Ovary (tissue), 9 donors: ENCODE results near the gene MAT2A. TPM values are rescaled to one million over a fixed set of nuclear protein-coding genes. Genes with fewer than 3 reads are reported as not detected.
A peak's percentile ranks its signal among the peaks of the same experiment; 100 is the strongest.
"Not testable (repeated sequence)": the region's sequence is repeated elsewhere in the genome, so short reads cannot be mapped to it uniquely, and the experiment has no call there.

Experiments
- DNase-seq, 5 donors: peaks; one replicate each; pipeline ENCODE4 v3.0.0-alpha.2; 2019 to 2020
- H3K27ac ChIP-seq, 2 donors: fragments of 200-600 bp; one replicate each; pipeline versions ENCODE4 v1.5.1 to v1.8.0; 2019 to 2022
- H3K27me3 ChIP-seq: fragments of 200-600 bp; one replicate; pipeline ENCODE4 v1.8.0; 2022
- H3K36me3 ChIP-seq: fragments of 200-600 bp; sonication (generic); one replicate; pipeline ENCODE4 v1.5.1; 2019
- H3K4me1 ChIP-seq: one replicate; pipeline ENCODE4 v1.8.1; 2013; ENCODE audit warnings: mild to moderate bottlenecking, moderate library complexity; ENCODE audit not compliant: insufficient read depth
- H3K4me3 ChIP-seq: fragments of 200-600 bp; sonication (generic); one replicate; pipeline ENCODE4 v1.5.1; 2017
- H3K9me3 ChIP-seq, 2 donors: fragments of 200-600 bp in 1 of 2; sonication (generic) in 1 of 2; one replicate each; pipeline versions ENCODE4 v1.5.1 to v1.8.1; 2013 to 2019; ENCODE audit warnings: mild to moderate bottlenecking in 1 of 2, moderate library complexity in 1 of 2
- EP300 ChIP-seq: sonication (generic); formaldehyde crosslinking; IDR thresholded peaks from one replicate; pipeline ENCODE4 v1.6.1; 2017; ENCODE audit warnings: antibody characterized with exemption
- POLR2A ChIP-seq: fragments of 450-650 bp; IDR thresholded peaks from one replicate; pipeline ENCODE4 v1.6.1; 2017; ENCODE audit warnings: antibody characterized with exemption, mild to moderate bottlenecking, moderate library complexity
- WGBS, 3 donors: extraction: QIAGEN DNeasy Blood & Tissue Kit in 1 of 3; methylation state at CpG; one replicate each; pipeline versions ENCODE4 v1.1.5 to v1.1.7; 2013 to 2017; 5-methylcytosine and 5-hydroxymethylcytosine counted together
- intact Hi-C, 4 donors: fragments of 100-400 bp; cut with DNase I; formaldehyde crosslinking; loops; one replicate each; pipeline versions ENCODE4 v1.11.0 to v1.15.1; 2022 to 2023
- polyA plus RNA-seq, 2 donors: library from polyadenylated mRNA; stranded (reverse); fragments of 200-250 nt in 1 of 2; fragments of 350-450 nt in 1 of 2; fragmentation: Illumina TruSeq in 1 of 2; extraction: RNeasy Lipid Tissue Mini Kit (QIAGEN cat#74804) in 1 of 2; gene quantifications; one replicate each; pipeline ENCODE4 v1.2.3, GENCODE V29; 2013 to 2014
- total RNA-seq, 7 donors: library from RNA; depleted of rRNA in 2 of 7; stranded (reverse); fragments of >200 nt in 2 of 7; fragmentation: NEBNext Ultra II Directional in 3 of 7; extraction: Animal tissue kit (Norgen Biotek cat#: 25700) in 3 of 7; gene quantifications; one replicate each; pipeline versions ENCODE4 v1.1.0 to v1.2.4, GENCODE V29; 2016 to 2023
- TF ChIP-seq, protein P1 (sequence below), 3 donors: fragments of 450-650 bp in 2 of 3; fragments of 200-600 bp in 1 of 3; IDR thresholded peaks; one replicate each; pipeline versions ENCODE4 v1.5.1 to v1.8.0; 2016 to 2022; ENCODE audit warnings: antibody characterized with exemption in 3 of 3, mild to moderate bottlenecking in 1 of 3
- donor health status: DM: no; HTN: no; CAD: no; lungs with moderate emphysema.
- donor health status: DM: no; HTN: no; CAD: no.
- donor health status: Bipolar disorder and iron deficiency.
- donor health status: DM: yes; HTN: yes; CAD: no.
- donor health status: DM: no; HTN: no; CAD: no.
- donor health status: DM: yes; HTN: yes; CAD: no.

Gene MAT2A
- total and polyA plus RNA-seq, 9 donors, result 70.8 to 766 (median 224) TPM

DNA sequence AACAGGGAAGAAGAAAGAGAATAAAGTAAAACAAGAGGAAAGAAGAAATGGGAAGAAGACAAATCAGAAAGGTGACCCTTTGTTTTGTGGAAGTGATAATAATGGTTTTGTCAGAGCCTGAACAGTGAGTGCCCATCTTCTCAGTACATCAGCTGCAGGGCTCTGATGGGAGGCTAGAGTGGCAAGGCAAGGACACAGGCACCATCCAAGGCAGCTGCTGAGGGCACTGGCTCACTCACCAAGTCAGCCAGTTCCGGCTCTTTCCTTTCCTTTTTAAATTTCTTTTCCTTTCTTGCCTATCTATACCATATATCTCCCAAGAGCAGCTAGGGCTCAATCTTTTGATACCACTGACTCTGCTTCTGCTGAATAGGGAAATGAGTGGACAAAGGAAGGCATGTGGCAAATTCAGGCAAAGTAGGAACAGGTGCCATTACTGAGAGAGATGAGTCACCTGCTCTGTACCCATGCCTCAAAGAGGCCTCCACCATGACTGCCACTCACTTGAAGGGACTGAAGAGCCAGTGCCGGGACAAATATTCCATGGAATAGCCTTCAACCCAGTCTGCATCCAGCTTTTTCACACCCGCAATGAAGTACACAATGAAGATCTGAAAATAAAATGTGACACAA lies 16.1 kb downstream of the MAT2A start:
- Histone ChIP-seq H3K27me3 (no peaks in the 10 kb centered on the region), H3K4me1 (peaks cover 4% of the 10 kb centered on the region), H3K4me3 (no peak overlapping the region), H3K9me3 (no peaks in the 10 kb centered on the region), H3K27ac (no peak overlapping the region), H3K36me3 (no peaks in the 10 kb centered on the region)
- intact Hi-C loops, result loop anchor here in 2 of 4 donors (5.0 to 10.0 kb wide), 2 partner anchors 133 to 420 kb away; partner anchors contain the start of gene TCF7L1 (in 1 of the 2)
- TF ChIP-seq EP300 (no peak), POLR2A (no peak)
- TF ChIP-seq, protein P1, sequence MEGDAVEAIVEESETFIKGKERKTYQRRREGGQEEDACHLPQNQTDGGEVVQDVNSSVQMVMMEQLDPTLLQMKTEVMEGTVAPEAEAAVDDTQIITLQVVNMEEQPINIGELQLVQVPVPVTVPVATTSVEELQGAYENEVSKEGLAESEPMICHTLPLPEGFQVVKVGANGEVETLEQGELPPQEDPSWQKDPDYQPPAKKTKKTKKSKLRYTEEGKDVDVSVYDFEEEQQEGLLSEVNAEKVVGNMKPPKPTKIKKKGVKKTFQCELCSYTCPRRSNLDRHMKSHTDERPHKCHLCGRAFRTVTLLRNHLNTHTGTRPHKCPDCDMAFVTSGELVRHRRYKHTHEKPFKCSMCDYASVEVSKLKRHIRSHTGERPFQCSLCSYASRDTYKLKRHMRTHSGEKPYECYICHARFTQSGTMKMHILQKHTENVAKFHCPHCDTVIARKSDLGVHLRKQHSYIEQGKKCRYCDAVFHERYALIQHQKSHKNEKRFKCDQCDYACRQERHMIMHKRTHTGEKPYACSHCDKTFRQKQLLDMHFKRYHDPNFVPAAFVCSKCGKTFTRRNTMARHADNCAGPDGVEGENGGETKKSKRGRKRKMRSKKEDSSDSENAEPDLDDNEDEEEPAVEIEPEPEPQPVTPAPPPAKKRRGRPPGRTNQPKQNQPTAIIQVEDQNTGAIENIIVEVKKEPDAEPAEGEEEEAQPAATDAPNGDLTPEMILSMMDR (IDR thresholded peaks at IDR 0.05), result no peak
- WGBS, 3 donors, result 82 to 89% (median 86%) methylated on average over 3 of the region's 3 CpGs
- no peak for DNase-seq

DNA sequence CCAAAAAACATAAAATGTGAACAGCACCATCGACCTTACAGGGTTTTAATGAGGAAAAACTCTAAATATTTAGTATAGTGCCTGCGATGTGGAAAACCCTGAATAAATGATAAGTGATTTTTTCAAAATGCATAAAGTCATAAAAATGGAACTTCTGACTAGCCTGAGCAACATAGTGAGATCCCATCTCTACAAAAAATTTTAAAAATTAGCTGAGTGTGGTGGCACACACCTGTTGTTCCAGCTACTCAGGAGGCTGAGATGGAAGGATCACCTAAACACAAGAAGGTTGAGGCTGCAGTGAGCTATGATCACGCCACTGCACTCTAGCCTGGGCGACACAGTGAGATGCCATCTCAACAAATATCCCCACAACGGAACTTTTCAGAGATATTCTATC lies 18.2 kb downstream of the MAT2A start:
- no peak for TF ChIP-seq EP300
- no peak for TF ChIP-seq POLR2A
- TF ChIP-seq, protein P1 (IDR thresholded peaks at IDR 0.05), result no peak
- WGBS, 3 donors, result 88 to 92% (median 92%) methylated on average over 5 of the region's 5 CpGs
- Histone ChIP-seq H3K9me3 (no peaks in the 10 kb centered on the region), H3K4me1 (peaks cover 6% of the 10 kb centered on the region), H3K27me3 (no peaks in the 10 kb centered on the region), H3K27ac (no peak overlapping the region), H3K4me3 (no peak overlapping the region), H3K36me3 (no peaks in the 10 kb centered on the region)
- intact Hi-C loops, result loop anchor here in 1 of 4 donors (10.0 kb wide), 1 partner anchor 422 kb away; the partner anchor contains the start of gene TCF7L1
- no peak for DNase-seq

DNA sequence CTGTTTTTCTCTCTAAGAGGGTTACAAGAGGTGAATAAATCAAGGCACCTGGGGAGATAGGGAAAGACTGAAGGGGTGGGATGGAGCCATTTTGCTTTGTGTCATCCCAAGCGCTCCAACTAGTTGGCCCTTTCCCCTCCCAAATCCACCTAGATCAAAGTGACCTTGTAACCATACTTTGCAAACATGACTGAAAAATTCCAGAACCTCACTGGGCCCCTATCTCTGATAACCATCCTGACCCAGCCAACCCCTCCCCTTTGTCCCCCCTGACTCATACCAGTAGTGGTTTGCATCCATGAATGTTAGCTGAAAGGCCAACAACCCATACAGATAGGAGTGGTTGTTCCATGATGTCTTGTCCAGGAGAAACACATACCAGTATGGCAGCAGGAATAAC lies 19.2 kb downstream of the MAT2A start:
- peaks cover 6% of the 10 kb centered on the region for H3K4me1 ChIP-seq
- intact Hi-C loops, result loop anchor here in 1 of 4 donors (10.0 kb wide), 1 partner anchor 423 kb away; the partner anchor contains the start of gene TCF7L1
- TF ChIP-seq POLR2A (no peak), EP300 (no peak)
- TF ChIP-seq, protein P1 (IDR thresholded peaks at IDR 0.05), result no peak
- H3K36me3 ChIP-seq, result no peaks in the 10 kb centered on the region
- H3K4me3 ChIP-seq, result no peak overlapping the region
- H3K27me3 ChIP-seq, result no peaks in the 10 kb centered on the region
- no peaks in the 10 kb centered on the region for H3K9me3 ChIP-seq
- no peak for DNase-seq
- 92 to 98% (median 93%) methylated on average over 1 of the region's 1 CpG for WGBS, 3 donors
- no peak overlapping the region for H3K27ac ChIP-seq

DNA sequence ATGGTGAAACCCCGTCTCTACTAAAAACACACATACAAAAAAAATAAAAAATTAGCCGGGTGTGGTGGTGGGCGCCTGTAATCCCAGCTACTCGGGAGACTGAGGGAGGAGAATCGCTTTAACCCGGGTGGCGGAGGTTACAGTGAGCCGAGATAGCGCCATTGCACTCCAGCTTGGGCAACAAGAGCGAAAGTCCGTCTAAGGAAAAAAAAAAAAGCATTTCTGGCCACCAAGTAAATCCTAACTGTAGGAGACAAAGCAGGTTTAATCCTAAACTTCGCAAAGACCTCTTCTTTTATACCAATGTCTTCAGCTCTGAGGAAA lies 21.4 kb downstream of the MAT2A start:
- DNase-seq, intact Hi-C loops, H3K9me3 ChIP-seq, H3K4me1 ChIP-seq, H3K36me3 ChIP-seq, H3K27me3 ChIP-seq: not testable (repeated sequence)
- 75 to 81% (median 78%) methylated on average over 12 of the region's 12 CpGs for WGBS, 3 donors
- Histone ChIP-seq H3K4me3 (peak overlapping the region; percentile 94), H3K27ac (peak overlapping the region in 1 of 2 donors; percentile 65)

DNA sequence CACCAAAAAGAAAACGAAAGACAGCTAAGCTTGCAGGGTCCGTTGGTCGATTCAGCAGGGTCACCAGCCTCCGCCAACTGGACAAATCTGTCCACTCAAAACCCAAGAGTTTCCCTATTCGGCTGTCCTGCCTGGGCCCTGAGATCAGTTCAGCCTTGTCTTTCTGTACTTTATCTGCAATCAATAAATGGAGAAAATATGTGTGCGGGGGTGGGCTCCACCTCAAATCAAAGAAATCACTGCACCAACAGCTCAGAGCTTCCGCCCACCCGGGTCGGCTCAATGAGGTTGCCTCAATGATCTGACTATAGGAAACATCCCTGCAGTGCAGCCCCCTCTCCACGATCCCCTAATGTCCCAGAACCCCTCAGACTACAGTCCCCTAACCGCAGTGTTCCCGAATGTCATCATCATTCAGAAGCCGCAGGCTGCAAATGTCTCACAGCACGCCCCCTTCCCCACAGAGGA lies 21.9 kb downstream of the MAT2A start:
- peak overlapping the region; percentile 18 to 65 for H3K27ac ChIP-seq
- intact Hi-C loops, result no loop called here
- H3K9me3 ChIP-seq, result no peaks in the 10 kb centered on the region
- no peaks in the 10 kb centered on the region for H3K27me3 ChIP-seq
- TF ChIP-seq POLR2A (no peak), EP300 (no peak)
- TF ChIP-seq, protein P1 (IDR thresholded peaks at IDR 0.05), result no peak
- 1 to 3% (median 2%) methylated on average over 14 of the region's 14 CpGs for WGBS, 3 donors
- DNase-seq, result no peak
- H3K4me3 ChIP-seq, result peak overlapping the region; percentile 94
- no peaks in the 10 kb centered on the region for H3K36me3 ChIP-seq
- H3K4me1 ChIP-seq, result peaks cover 6% of the 10 kb centered on the region
